ENCODE measurements around the gene CDH4. TPM values are rescaled to one million over a fixed set of nuclear protein-coding genes. Genes with fewer than 3 reads are reported as not detected.

CDH4 gene
- total and polyA plus RNA-seq, 3 experiments from 2014 or later = 0.22 TPM; not detected in 2

DNA sequence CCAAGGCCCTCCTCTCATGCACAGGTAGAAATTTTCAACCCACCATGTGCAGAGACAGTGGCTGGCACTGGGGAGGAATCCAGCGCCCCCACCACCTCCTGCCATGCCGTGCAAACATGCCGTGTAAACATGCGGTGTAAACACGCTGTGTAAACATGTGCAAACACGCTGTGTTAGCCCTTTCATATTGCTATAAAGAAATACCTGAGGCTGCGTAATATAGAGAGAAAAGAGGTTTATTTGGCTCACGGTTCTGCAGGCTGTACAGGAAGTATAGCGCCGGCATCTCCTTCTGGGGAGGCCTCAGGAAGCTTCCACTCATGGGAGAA lies 595.3 kb downstream of the CDH4 start:
- H3K36me3 ChIP-seq (ENCODE audit: insufficient read depth, low read length) = no peaks in the 10 kb centered on the region
- no peak overlapping the region for H3K4me3 ChIP-seq (ENCODE audit: low read length)
- no peak for DNase-seq
- no peaks in the 10 kb centered on the region for H3K9me3 ChIP-seq (ENCODE audit: low read length)
- Mint-ChIP-seq H3K27me3 (peaks cover 0 to 7% of the 10 kb centered on the region in 2 donors), H3K36me3 (no peaks in the 10 kb centered on the region), H3K27ac (no peak overlapping the region), H3K9me3 (peaks cover 0 to 1% (median 0%) of the 10 kb centered on the region in 5 donors), H3K4me3 (no peak overlapping the region), H3K4me1 (no peaks in the 10 kb centered on the region)
- ChIA-PET CTCF (no interaction called here), POLR2A (no interaction called here)
- H3K27ac ChIP-seq (ENCODE audit: low read depth, low read length) = no peak overlapping the region
- H3K4me1 ChIP-seq (ENCODE audit: insufficient read depth, low read length) = no peaks in the 10 kb centered on the region
- no peaks in the 10 kb centered on the region for H3K27me3 ChIP-seq (ENCODE audit: insufficient read depth, low read length, poor library complexity, severe bottlenecking)

DNA sequence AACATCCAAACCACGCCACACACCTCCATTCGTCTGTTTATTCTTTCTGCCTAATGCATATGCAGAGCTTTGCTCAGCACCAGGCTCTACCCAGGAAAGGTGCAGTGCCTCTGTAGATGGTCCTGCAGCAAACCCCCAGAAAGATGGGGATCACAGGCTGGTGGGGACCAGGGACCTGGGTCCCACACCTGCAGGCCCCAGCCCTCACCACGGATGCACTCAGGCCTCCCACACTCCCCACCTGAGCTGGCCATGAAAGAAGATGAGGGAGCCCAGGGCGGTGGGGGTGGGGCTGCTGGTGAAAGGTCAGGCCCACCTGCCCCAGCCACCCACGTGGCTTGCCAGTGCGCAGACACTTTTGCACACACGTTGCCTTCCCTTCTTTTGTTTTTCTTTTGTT lies 595.9 kb downstream of the CDH4 start:
- no peak overlapping the region for H3K27ac ChIP-seq (ENCODE audit: low read depth, low read length)
- H3K27ac Mint-ChIP-seq = no peak overlapping the region

DNA sequence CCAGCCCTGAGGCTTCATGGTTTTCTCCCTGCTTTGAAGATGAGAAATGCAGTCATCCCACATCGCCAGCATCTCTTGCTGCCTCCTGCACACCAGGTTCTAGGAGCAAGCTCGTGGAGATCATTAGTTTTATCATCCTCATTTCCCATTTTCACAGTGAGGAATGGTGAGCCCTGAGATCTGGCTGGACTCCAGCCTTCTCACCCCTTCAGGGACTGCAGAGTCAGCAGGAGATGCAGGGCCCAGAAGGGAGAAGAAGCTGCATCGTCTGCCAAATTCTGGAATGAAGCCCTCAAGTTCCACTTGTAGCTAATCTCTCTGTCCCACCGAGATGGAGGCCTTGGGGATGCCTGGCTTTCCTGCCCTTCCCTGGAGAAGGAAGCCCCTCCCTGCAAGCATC lies 596.8 kb downstream of the CDH4 start:
- Mint-ChIP-seq H3K4me3 (no peak overlapping the region), H3K4me1 (no peaks in the 10 kb centered on the region), H3K9me3 (peaks cover 0 to 1% (median 0%) of the 10 kb centered on the region in 5 donors), H3K27me3 (peaks cover 0 to 7% of the 10 kb centered on the region in 2 donors), H3K36me3 (no peaks in the 10 kb centered on the region), H3K27ac (peak overlapping the region in 1 of 8 donors; percentile 33)
- ChIA-PET CTCF (no interaction called here), POLR2A (no interaction called here)
- H3K9me3 ChIP-seq (ENCODE audit: low read length) = no peaks in the 10 kb centered on the region
- H3K27ac ChIP-seq (ENCODE audit: low read depth, low read length) = no peak overlapping the region
- no peak overlapping the region for H3K4me3 ChIP-seq (ENCODE audit: low read length)
- no peaks in the 10 kb centered on the region for H3K36me3 ChIP-seq (ENCODE audit: insufficient read depth, low read length)
- no peaks in the 10 kb centered on the region for H3K27me3 ChIP-seq (ENCODE audit: insufficient read depth, low read length, poor library complexity, severe bottlenecking)
- no peak for DNase-seq
- H3K4me1 ChIP-seq (ENCODE audit: insufficient read depth, low read length) = no peaks in the 10 kb centered on the region

More for the DNA sequence above, 595.9 kb downstream of the CDH4 start:
- Histone ChIP-seq H3K9me3 (ENCODE audit: low read length) (no peaks in the 10 kb centered on the region), H3K4me1 (ENCODE audit: insufficient read depth, low read length) (no peaks in the 10 kb centered on the region), H3K36me3 (ENCODE audit: insufficient read depth, low read length) (no peaks in the 10 kb centered on the region), H3K4me3 (ENCODE audit: low read length) (no peak overlapping the region), H3K27me3 (ENCODE audit: insufficient read depth, low read length, poor library complexity, severe bottlenecking) (no peaks in the 10 kb centered on the region)
- CTCF ChIA-PET = no interaction called here
- no peaks in the 10 kb centered on the region for H3K36me3 Mint-ChIP-seq
- H3K9me3 Mint-ChIP-seq = peaks cover 0 to 1% (median 0%) of the 10 kb centered on the region in 5 donors
- POLR2A ChIA-PET = no interaction called here
- H3K27me3 Mint-ChIP-seq = peaks cover 0 to 7% of the 10 kb centered on the region in 2 donors
- DNase-seq = no peak
- no peaks in the 10 kb centered on the region for H3K4me1 Mint-ChIP-seq
- H3K4me3 Mint-ChIP-seq = no peak overlapping the region

DNA sequence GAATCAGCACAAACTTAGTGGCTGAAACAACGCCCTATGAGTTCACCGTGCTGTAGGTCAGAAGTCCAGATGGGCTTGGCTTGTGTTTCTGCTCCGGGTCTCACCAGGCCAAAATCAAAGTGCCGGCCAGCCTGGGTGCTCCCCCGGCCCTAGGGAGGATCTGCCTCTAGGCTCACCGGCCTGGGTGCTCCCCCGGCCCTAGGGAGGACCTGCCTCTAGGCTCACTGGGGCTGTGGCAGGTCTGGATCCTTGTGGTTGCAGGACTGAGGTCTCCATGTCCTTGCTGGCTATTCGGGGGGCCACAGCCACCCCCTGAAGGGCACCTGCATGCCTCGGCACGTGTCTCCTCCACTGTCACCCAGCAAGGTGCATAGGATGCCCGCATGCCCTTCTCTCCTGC lies 597.3 kb downstream of the CDH4 start:
- H3K36me3 ChIP-seq (ENCODE audit: insufficient read depth, low read length) = no peaks in the 10 kb centered on the region
- no peaks in the 10 kb centered on the region for H3K36me3 Mint-ChIP-seq
- no peaks in the 10 kb centered on the region for H3K4me1 ChIP-seq (ENCODE audit: insufficient read depth, low read length)
- no peak overlapping the region for H3K4me3 ChIP-seq (ENCODE audit: low read length)
- H3K9me3 Mint-ChIP-seq = peaks cover 0 to 1% (median 0%) of the 10 kb centered on the region in 5 donors
- no peaks in the 10 kb centered on the region for H3K9me3 ChIP-seq (ENCODE audit: low read length)
- H3K27ac ChIP-seq (ENCODE audit: low read depth, low read length) = no peak overlapping the region
- no peaks in the 10 kb centered on the region for H3K4me1 Mint-ChIP-seq
- peak overlapping the region in 1 of 8 donors; percentile 33 for H3K27ac Mint-ChIP-seq
- POLR2A ChIA-PET = no interaction called here
- H3K27me3 Mint-ChIP-seq = peaks cover 0 to 2% of the 10 kb centered on the region in 2 donors
- no peak overlapping the region for H3K4me3 Mint-ChIP-seq
- CTCF ChIA-PET = no interaction called here
- DNase-seq = no peak
- H3K27me3 ChIP-seq (ENCODE audit: insufficient read depth, low read length, poor library complexity, severe bottlenecking) = no peaks in the 10 kb centered on the region

DNA sequence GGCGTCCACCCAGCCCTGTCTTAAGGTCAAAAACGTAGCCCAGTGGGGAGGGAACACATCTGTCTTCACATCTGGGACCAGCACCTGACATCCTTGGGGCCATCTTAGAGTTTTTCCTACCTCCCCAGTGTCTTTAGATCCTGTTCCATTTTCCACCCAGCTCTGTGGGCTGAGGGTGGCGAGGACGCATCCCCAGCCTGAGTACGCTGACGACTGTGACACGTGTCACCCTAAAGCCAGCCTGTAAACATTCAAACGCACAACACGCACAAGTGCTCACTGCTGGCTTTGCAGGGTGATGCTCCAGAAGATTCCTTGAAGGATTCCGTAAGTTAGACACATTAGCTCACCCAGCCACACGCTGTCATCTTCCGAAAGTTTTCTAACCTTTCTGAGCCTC lies 597.8 kb downstream of the CDH4 start:
- DNase-seq = no peak
- Histone ChIP-seq H3K9me3 (ENCODE audit: low read length) (no peaks in the 10 kb centered on the region), H3K4me1 (ENCODE audit: insufficient read depth, low read length) (no peaks in the 10 kb centered on the region), H3K27ac (ENCODE audit: low read depth, low read length) (no peak overlapping the region), H3K4me3 (ENCODE audit: low read length) (no peak overlapping the region), H3K27me3 (ENCODE audit: insufficient read depth, low read length, poor library complexity, severe bottlenecking) (no peaks in the 10 kb centered on the region), H3K36me3 (ENCODE audit: insufficient read depth, low read length) (no peaks in the 10 kb centered on the region)
- Mint-ChIP-seq H3K36me3 (no peaks in the 10 kb centered on the region), H3K27ac (no peak overlapping the region), H3K27me3 (no peaks in the 10 kb centered on the region), H3K4me1 (no peaks in the 10 kb centered on the region), H3K9me3 (no peaks in the 10 kb centered on the region), H3K4me3 (no peak overlapping the region)
- CTCF ChIA-PET = no interaction called here
- POLR2A ChIA-PET = no interaction called here

DNA sequence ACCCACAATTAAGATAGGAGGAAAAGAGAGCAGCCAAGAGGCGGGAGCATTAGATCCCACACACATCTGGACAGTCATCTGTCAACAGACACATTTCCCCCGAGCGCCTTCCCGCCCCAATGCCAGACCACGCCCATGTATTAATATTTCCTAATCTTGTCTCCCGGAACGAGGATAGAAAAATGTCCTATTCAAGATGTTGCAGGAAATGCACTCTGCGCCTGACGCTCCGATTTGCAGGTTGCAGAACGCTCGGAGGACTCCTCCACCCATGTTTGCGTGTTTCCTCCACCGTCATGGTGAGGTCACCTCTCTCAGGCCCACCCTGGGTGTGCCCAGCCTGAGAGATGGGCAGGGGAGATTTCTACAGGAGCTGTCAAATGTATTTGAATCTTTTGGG lies 598.4 kb downstream of the CDH4 start:
- no peak overlapping the region for H3K27ac Mint-ChIP-seq
- H3K36me3 Mint-ChIP-seq = no peaks in the 10 kb centered on the region
- Histone ChIP-seq H3K36me3 (ENCODE audit: insufficient read depth, low read length) (no peaks in the 10 kb centered on the region), H3K9me3 (ENCODE audit: low read length) (no peaks in the 10 kb centered on the region), H3K27ac (ENCODE audit: low read depth, low read length) (no peak overlapping the region), H3K4me3 (ENCODE audit: low read length) (no peak overlapping the region), H3K27me3 (ENCODE audit: insufficient read depth, low read length, poor library complexity, severe bottlenecking) (no peaks in the 10 kb centered on the region), H3K4me1 (ENCODE audit: insufficient read depth, low read length) (no peaks in the 10 kb centered on the region)
- DNase-seq = no peak
- H3K27me3 Mint-ChIP-seq = no peaks in the 10 kb centered on the region
- ChIA-PET CTCF (no interaction called here), POLR2A (no interaction called here)
- H3K9me3 Mint-ChIP-seq = peaks cover 0 to 1% (median 0%) of the 10 kb centered on the region in 5 donors
- no peak overlapping the region for H3K4me3 Mint-ChIP-seq
- no peaks in the 10 kb centered on the region for H3K4me1 Mint-ChIP-seq

DNA sequence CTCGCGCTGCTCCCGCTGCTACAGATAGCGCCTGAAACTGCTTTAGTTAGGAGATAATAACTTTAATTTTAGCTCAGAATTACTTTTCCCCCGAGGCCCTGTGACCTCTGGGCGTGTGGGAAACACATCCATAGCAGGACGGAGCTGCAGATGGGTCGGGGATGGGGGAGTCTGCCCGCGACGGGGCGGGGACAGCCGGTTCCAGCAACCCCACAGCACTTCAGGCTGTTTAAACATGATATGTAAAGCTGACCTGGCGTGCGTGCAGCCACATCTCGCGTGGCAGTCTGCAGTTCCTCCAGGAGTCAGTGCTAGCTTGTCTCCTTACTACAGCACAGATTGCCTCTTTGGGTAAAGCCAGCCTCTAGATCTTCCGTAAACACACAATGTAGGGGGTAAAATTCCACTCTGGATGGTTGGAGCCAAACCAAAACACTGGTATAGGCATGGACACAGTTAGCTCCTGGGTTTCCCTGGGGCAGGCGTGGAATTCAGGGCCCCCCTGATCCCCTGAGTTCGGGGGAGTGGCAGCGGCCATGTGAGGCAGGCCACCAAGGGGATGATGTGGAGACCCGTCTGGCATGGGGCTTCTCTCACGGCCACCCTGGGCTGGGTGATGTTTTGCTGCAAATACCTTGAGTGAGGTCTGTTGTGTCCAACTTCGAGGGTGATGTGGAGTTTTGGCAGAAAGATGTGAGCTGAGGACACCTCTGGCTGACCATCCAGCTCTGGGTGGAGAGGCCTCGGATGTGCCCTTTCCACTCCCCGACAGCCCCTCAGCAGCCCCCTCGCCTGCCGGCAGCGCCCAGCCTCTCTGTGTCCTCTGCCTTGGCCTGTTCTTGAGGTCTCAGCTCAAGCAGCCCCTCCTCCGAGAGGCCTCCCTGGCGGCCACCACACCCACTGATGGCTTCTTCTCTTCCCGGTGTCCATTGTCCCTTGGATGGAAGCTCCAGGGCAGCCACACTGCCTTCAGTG lies 599.2 kb downstream of the CDH4 start:
- POLR2A ChIA-PET = no interaction called here
- H3K27ac ChIP-seq (ENCODE audit: low read depth, low read length) = no peak overlapping the region
- CTCF ChIA-PET = no interaction called here
- Mint-ChIP-seq H3K4me1 (no peaks in the 10 kb centered on the region), H3K4me3 (no peak overlapping the region), H3K36me3 (no peaks in the 10 kb centered on the region), H3K27ac (no peak overlapping the region), H3K9me3 (peaks cover 0 to 2% (median 0%) of the 10 kb centered on the region in 5 donors), H3K27me3 (no peaks in the 10 kb centered on the region)
- no peaks in the 10 kb centered on the region for H3K9me3 ChIP-seq (ENCODE audit: low read length)
- DNase-seq = peak in 1 of 5 donors; percentile 4
- H3K4me3 ChIP-seq (ENCODE audit: low read length) = no peak overlapping the region
- no peaks in the 10 kb centered on the region for H3K36me3 ChIP-seq (ENCODE audit: insufficient read depth, low read length)
- H3K27me3 ChIP-seq (ENCODE audit: insufficient read depth, low read length, poor library complexity, severe bottlenecking) = no peaks in the 10 kb centered on the region
- H3K4me1 ChIP-seq (ENCODE audit: insufficient read depth, low read length) = no peaks in the 10 kb centered on the region

DNA sequence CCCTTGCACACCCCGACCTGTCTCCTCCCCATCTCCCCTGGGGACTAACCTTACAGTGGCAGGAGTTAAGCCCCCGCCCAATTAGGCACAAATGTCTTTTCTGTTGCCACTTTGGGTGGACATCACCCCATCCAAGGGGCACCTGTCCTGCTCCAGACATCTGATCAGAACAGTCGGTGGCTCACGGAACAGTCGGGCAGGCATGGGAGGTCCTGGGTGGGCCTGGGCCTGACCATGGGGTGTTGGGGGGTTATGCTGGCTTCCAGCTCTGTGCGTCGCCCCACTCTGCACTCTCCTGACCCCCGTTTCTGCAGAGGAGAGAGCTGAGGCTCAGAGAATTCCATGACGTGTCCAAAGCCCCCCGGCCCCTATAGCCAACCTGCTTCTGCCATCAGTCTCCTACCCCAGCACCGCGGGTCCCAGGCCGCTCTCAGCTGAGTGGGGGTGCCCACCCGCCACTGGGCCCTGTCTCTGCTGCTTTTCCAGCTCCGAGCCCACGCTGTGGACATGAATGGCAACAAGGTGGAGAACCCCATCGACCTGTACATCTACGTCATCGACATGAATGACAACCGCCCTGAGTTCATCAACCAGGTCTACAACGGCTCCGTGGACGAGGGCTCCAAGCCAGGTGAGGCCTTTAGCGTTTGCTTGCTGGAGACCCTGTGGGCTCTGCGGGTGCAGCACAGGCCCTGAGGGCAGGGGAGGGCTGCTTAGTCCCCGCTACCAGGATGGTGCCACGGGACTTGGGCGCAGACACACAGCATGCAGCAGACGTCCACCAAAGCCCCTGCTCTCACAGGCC lies 600.4 kb downstream of the CDH4 start:
- no peak overlapping the region for H3K27ac ChIP-seq (ENCODE audit: low read depth, low read length)
- ChIA-PET POLR2A (no interaction called here), CTCF (no interaction called here)
- peaks cover 0 to 2% (median 0%) of the 10 kb centered on the region in 5 donors for H3K9me3 Mint-ChIP-seq
- H3K9me3 ChIP-seq (ENCODE audit: low read length) = no peaks in the 10 kb centered on the region
- no peaks in the 10 kb centered on the region for H3K27me3 Mint-ChIP-seq
- H3K4me3 Mint-ChIP-seq = no peak overlapping the region
- no peak overlapping the region for H3K4me3 ChIP-seq (ENCODE audit: low read length)
- no peaks in the 10 kb centered on the region for H3K4me1 Mint-ChIP-seq
- H3K4me1 ChIP-seq (ENCODE audit: insufficient read depth, low read length) = no peaks in the 10 kb centered on the region
- H3K27ac Mint-ChIP-seq = no peak overlapping the region
- no peaks in the 10 kb centered on the region for H3K36me3 ChIP-seq (ENCODE audit: insufficient read depth, low read length)
- no peak for DNase-seq
- H3K36me3 Mint-ChIP-seq = no peaks in the 10 kb centered on the region
- no peaks in the 10 kb centered on the region for H3K27me3 ChIP-seq (ENCODE audit: insufficient read depth, low read length, poor library complexity, severe bottlenecking)
